ENCODE results near the gene MDC1. TPM values are rescaled to one million over a fixed set of nuclear protein-coding genes. Genes with fewer than 3 reads are reported as not detected.

MDC1 gene
- total and polyA plus RNA-seq, 2 of the 13 experiments (the other 11 are each of a cell fraction or from before 2014, with no cell fraction given) = 8.4 to 14.0 TPM

GRCh38 chr6:30730601-30731435 is 13.7 kb upstream of the MDC1 start (continued):
- TF ChIP-seq BHLHE40 (IDR thresholded peaks at IDR 0.05; ENCODE audit: low read length) (0 out of 2 replicates have a peak, but pooled peaks have one; percentile 11), ZSCAN21 (CRISPR knock-in tag; IDR thresholded peaks at IDR 0.05; ENCODE audit: borderline replicate concordance) (no peak), PRPF4 (IDR thresholded peaks at IDR 0.05; ENCODE audit: low read depth, low read length, poor library complexity, severe bottlenecking) (peak; percentile 64), ZNF501 (CRISPR knock-in tag; IDR thresholded peaks at IDR 0.05) (no peak), IRF2 (CRISPR knock-in tag; IDR thresholded peaks at IDR 0.05) (peak; percentile 59; the same call in 1 of the 2 replicates), ZNF33A (CRISPR knock-in tag; IDR thresholded peaks at IDR 0.05; ENCODE audit: borderline replicate concordance) (no peak), AHR (CRISPR knock-in tag; IDR thresholded peaks at IDR 0.05) (0 out of 2 replicates have a peak, but pooled peaks have one; percentile 37), HMGXB4 (CRISPR knock-in tag; IDR thresholded peaks at IDR 0.05; ENCODE audit: borderline replicate concordance in 1 of 2, low read depth in 1 of 2) (peak; percentile 74 to 79; a peak in 2 of 4 replicates), AGO2 (optimal IDR thresholded peaks at IDR 0.05; ENCODE audit: low read depth, low read length) (peak; percentile 87)

Data from HepG2 (cell line).